OCI-M2 (cell line): ENCODE results near the gene AUP1.
"Not testable (repeated sequence)": the region's sequence is repeated elsewhere in the genome, so short reads cannot be mapped to it uniquely, and the experiment has no call there.

Experiments used
- DNase-seq: peaks from one replicate; lab custom pipeline; 2025; ENCODE audit not compliant: unreplicated experiment; lab: John Stamatoyannopoulos, UW

Gene AUP1

GRCh38 chr2:74529357-74530238 is at the start of gene AUP1, which contains the start of gene HTRA2:
Gene AUP1 (minus strand): TSS chr2:74529706. CDS start chr2:74529629, 77 bp downstream.
Gene HTRA2 (plus strand): TSS chr2:74529933. CDS start chr2:74530007, 74 bp downstream.
- DNase-seq: peak; percentile 62

GRCh38 chr2:74578408-74578807 is 48.9 kb upstream of the AUP1 start:
- no peak for DNase-seq

- no peak for DNase-seq
Measured at GRCh38 chr2:74577448-74577847, 47.9 kb upstream of the AUP1 start.

- no peak for DNase-seq
Measured at GRCh38 chr2:74576863-74577229, 47.3 kb upstream of the AUP1 start.

- peak; percentile 40 for DNase-seq
Measured at GRCh38 chr2:74576211-74576862, 46.8 kb upstream of the AUP1 start.

- no peak for DNase-seq
Measured at GRCh38 chr2:74575320-74575719, 45.8 kb upstream of the AUP1 start.

GRCh38 chr2:74573747-74574562 is 44.4 kb upstream of the AUP1 start:
- peak; percentile 64 for DNase-seq

- no peak for DNase-seq
Measured at GRCh38 chr2:74572178-74572925, 42.8 kb upstream of the AUP1 start.

- no peak for DNase-seq
Measured at GRCh38 chr2:74571058-74571457, 41.6 kb upstream of the AUP1 start.

- DNase-seq: no peak
Measured at GRCh38 chr2:74569686-74570085, 40.2 kb upstream of the AUP1 start.

- DNase-seq: no peak
Measured at GRCh38 chr2:74567881-74568280, 38.4 kb upstream of the AUP1 start.

GRCh38 chr2:74566754-74567085 is 37.2 kb upstream of the AUP1 start:
- no peak for DNase-seq

GRCh38 chr2:74566076-74566753 is 36.7 kb upstream of the AUP1 start:
- no peak for DNase-seq

- no peak for DNase-seq
Measured at GRCh38 chr2:74564222-74564621, 34.7 kb upstream of the AUP1 start.

GRCh38 chr2:74562126-74562775 is 32.7 kb upstream of the AUP1 start:
- DNase-seq: no peak

GRCh38 chr2:74561022-74561421 is 31.5 kb upstream of the AUP1 start:
- not testable (repeated sequence) for DNase-seq

- no peak for DNase-seq
Measured at GRCh38 chr2:74560591-74560990, 31.1 kb upstream of the AUP1 start.

- no peak for DNase-seq
Measured at GRCh38 chr2:74559912-74560311, 30.4 kb upstream of the AUP1 start.

GRCh38 chr2:74558284-74559230 is 29.1 kb upstream of the AUP1 start:
- DNase-seq: no peak
